GM10266 (cell line): ENCODE results near the gene FAM111A.

Source experiments
- DNase-seq: peaks from one replicate; pipeline ENCODE4 v3.0.0; 2012; ENCODE audit errors: extremely low spot score
- CTCF ChIP-seq: IDR thresholded peaks from 2 replicates; pipeline ENCODE4 v1.5.1; 2012; ENCODE audit warnings: mild to moderate bottlenecking, low read depth; ENCODE audit not compliant: control insufficient read depth, insufficient read depth; ENCODE audit errors: missing control alignments

FAM111A gene

GRCh38 chr11:59152312-59152951, 9.8 kb downstream of the FAM111A start:
- no peak for TF ChIP-seq CTCF
- peak; percentile 60 for DNase-seq

GRCh38 chr11:59154610-59155009, 12.0 kb downstream of the FAM111A start:
- no peak for DNase-seq
- TF ChIP-seq CTCF: no peak

GRCh38 chr11:59157433-59157832, 14.8 kb downstream of the FAM111A start:
- TF ChIP-seq CTCF: no peak
- DNase-seq: no peak

GRCh38 chr11:59158206-59159068, 15.8 kb downstream of the FAM111A start:
- peak; percentile 66 for DNase-seq
- peak; percentile 87 for TF ChIP-seq CTCF

GRCh38 chr11:59164028-59164427, 21.4 kb downstream of the FAM111A start:
- DNase-seq: no peak
- no peak for TF ChIP-seq CTCF

GRCh38 chr11:59171508-59172322, 29.1 kb downstream of the FAM111A start, which contains the start of gene DTX4:
DTX4 (plus strand) TSS chr11:59172132; CDS start chr11:59172596, 464 bp downstream.
- peak; percentile 99 for TF ChIP-seq CTCF
- peak; percentile 86 for DNase-seq
